AG04450 (cell line): ENCODE results near the gene SLCO3A1. TPM values are rescaled to one million over a fixed set of nuclear protein-coding genes. Genes with fewer than 3 reads are reported as not detected.

Experiments used
- CTCF ChIA-PET: fragments of 300-600, 350-600 bp; formaldehyde crosslinking; extraction: SDS; loops from one replicate; lab custom pipeline; 2022; ENCODE audit warnings: antibody characterized with exemption, inconsistent platforms; lab: Charles Lee
- POLR2A ChIA-PET: fragments of 350-600 bp; formaldehyde crosslinking; extraction: SDS; loops from one replicate; lab custom pipeline; 2021; ENCODE audit warnings: antibody characterized with exemption, inconsistent platforms; lab: Yijun Ruan, JAX
- DNase-seq: peaks from one replicate; pipeline ENCODE4 v3.0.0-alpha.2; 2011; ENCODE audit warnings: low read depth, low spot score
- H3K27ac ChIP-seq: one replicate; pipeline ENCODE4 v1.5.1; 2012; ENCODE audit warnings: low read depth, low read length, control low read depth
- H3K27me3 ChIP-seq: one replicate; pipeline ENCODE4 v1.6.0; 2012; ENCODE audit warnings: low read length; ENCODE audit not compliant: control insufficient read depth, insufficient read depth
- H3K4me3 ChIP-seq: 2 replicates; pipeline ENCODE4 v1.5.1; 2011; ENCODE audit warnings: mild to moderate bottlenecking, low read depth, low read length, control low read depth
- H3K9me3 ChIP-seq: 2 replicates; pipeline ENCODE4 v1.5.1; 2012; ENCODE audit warnings: low read length; ENCODE audit not compliant: control insufficient read depth, insufficient read depth
- polyA plus RNA-seq: library from polyadenylated mRNA; depleted of rRNA; stranded (reverse); fragments of >200 nt; gene quantifications from 2 replicates; pipeline ENCODE4 v1.2.3, GENCODE V29; 2011
- TF ChIP-seq, protein P1 (sequence below): IDR thresholded peaks from 2 replicates; pipeline ENCODE4 v1.5.1; 2011; ENCODE audit warnings: low read depth, low read length, control low read depth, inconsistent platforms

The SLCO3A1 gene
- polyA plus RNA-seq, 1 experiment = 7.6 TPM

DNA sequence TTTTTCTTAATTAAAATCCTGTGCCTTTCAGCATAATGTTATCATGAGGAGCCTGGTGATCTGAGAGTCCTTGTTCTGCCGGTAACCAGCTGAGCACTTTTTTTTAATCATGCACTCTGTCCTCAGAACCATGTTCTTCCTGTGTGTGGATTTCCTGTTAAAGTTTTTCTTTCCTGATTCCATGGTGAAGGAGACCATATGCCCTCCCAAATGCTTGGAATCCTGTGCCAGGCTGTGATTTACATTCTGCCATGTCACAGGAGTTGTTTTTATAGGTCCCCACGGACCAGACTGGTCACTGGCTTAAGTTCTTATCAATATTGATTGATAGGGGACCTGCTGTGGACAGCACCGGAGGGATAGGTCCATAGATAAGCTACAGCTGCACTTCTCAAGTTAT is 257.8 kb downstream of the SLCO3A1 start:
- no peak for DNase-seq
- Histone ChIP-seq H3K9me3 (no peaks in the 10 kb centered on the region), H3K4me3 (no peak overlapping the region), H3K27ac (no peak overlapping the region), H3K27me3 (no peaks in the 10 kb centered on the region)
- POLR2A ChIA-PET = no interaction called here
- CTCF ChIA-PET = no interaction called here
- TF ChIP-seq, protein P1, sequence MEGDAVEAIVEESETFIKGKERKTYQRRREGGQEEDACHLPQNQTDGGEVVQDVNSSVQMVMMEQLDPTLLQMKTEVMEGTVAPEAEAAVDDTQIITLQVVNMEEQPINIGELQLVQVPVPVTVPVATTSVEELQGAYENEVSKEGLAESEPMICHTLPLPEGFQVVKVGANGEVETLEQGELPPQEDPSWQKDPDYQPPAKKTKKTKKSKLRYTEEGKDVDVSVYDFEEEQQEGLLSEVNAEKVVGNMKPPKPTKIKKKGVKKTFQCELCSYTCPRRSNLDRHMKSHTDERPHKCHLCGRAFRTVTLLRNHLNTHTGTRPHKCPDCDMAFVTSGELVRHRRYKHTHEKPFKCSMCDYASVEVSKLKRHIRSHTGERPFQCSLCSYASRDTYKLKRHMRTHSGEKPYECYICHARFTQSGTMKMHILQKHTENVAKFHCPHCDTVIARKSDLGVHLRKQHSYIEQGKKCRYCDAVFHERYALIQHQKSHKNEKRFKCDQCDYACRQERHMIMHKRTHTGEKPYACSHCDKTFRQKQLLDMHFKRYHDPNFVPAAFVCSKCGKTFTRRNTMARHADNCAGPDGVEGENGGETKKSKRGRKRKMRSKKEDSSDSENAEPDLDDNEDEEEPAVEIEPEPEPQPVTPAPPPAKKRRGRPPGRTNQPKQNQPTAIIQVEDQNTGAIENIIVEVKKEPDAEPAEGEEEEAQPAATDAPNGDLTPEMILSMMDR = no peak

DNA sequence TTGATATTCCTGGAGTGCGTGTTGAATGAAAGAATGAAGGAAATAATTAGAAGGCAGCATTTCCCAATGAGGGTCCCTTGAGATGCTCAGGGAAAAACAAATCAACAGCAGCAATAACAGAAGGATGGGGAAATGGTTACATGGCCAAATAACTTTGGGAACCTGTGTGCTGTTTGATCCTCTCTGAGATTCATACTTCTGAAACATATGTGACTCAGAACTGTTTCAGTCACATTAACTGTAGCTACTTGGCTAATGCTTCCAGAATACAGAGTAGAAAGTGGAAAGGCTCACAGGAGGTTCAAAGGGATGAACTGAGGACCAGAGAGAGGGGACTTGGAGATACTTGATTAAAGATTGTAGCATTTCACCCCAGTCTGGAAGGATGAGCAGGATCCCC is 258.2 kb downstream of the SLCO3A1 start:
- Histone ChIP-seq H3K4me3 (no peak overlapping the region), H3K9me3 (no peaks in the 10 kb centered on the region), H3K27ac (no peak overlapping the region), H3K27me3 (no peaks in the 10 kb centered on the region)
- DNase-seq = no peak
- TF ChIP-seq, protein P1 = no peak
- ChIA-PET CTCF (no interaction called here), POLR2A (no interaction called here)

DNA sequence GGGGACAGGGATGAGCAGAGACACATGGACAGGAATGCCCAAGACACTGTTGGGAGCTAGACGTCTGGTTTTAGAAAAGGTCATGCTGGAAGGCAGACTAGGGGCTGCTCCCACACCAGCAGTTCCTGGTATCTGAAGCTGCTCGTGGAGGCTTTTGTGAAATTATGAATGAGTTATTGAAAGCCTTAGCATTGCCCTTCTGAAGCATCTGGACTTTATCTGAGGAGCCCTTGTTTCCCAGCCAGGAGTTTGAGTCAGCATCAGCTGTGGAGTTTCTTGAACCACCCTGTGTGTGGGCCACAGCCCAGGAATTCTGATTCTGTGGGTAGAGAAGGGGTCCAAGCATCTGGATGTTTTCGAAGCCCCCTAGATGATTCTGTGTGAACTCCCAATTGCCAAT is 258.7 kb downstream of the SLCO3A1 start:
- Histone ChIP-seq H3K9me3 (no peaks in the 10 kb centered on the region), H3K27ac (no peak overlapping the region), H3K4me3 (no peak overlapping the region), H3K27me3 (no peaks in the 10 kb centered on the region)
- CTCF ChIA-PET = interaction anchor here (0.5 kb wide), 1 partner anchor 606 kb away, joined by 3 read pairs; no protein-coding TSS in a partner anchor
- DNase-seq = peak; percentile 10
- POLR2A ChIA-PET = no interaction called here
- TF ChIP-seq, protein P1 = no peak

DNA sequence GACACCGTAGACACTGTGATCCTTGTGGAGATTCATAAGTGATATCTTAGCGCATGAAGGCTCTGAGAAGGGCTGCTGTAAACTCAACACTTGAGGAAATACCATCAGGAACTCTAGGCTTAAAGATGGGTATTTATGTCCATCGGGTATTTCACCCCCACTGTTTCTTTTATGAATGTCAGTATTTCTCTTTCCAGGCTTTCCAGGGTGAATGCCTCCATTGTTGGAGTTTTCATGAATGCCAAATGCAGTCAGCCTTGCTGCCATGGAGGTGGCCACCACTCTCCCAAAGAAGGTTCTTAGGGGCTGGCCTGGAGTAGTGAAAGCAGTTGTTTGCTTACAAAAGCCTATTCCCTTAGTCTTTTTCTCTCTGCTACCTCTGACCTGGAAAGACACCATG is 259.2 kb downstream of the SLCO3A1 start:
- H3K27me3 ChIP-seq = no peaks in the 10 kb centered on the region
- H3K27ac ChIP-seq = no peak overlapping the region
- ChIA-PET CTCF (interaction anchor here (0.5 kb wide), 1 partner anchor 605 kb away, joined by 3 read pairs; no protein-coding TSS in a partner anchor), POLR2A (no interaction called here)
- TF ChIP-seq, protein P1 = no peak
- DNase-seq = no peak
- no peak overlapping the region for H3K4me3 ChIP-seq
- no peaks in the 10 kb centered on the region for H3K9me3 ChIP-seq

DNA sequence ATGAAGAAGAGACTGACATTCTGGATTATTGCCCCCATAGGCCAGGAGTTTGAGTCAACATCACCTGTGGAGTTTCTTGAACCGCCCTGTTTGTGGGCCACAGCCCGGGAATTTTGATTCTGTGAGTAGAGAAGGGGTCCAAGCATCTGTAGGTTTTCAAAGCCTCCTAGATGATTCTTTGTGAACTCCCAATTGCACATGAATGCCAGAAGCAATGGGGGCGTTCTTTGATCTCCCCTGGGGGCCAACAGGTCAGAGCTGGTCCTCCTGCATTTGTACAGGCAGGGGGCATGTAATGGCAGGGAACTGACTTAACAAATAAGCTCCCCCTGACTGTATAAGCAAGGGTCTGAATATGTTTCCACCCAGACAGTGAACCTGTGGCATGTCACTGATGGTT is 260.3 kb downstream of the SLCO3A1 start:
- Histone ChIP-seq H3K4me3 (no peak overlapping the region), H3K9me3 (no peaks in the 10 kb centered on the region), H3K27me3 (no peaks in the 10 kb centered on the region), H3K27ac (no peak overlapping the region)
- POLR2A ChIA-PET = no interaction called here
- TF ChIP-seq, protein P1 = no peak
- no peak for DNase-seq
- CTCF ChIA-PET = interaction anchor here (0.7 to 1.0 kb wide), 2 partner anchors 16 to 22 kb away, joined by 3 read pairs; no protein-coding TSS in a partner anchor
